Measurements from ENCODE around the gene ANO1. TPM values are rescaled to one million over a fixed set of nuclear protein-coding genes. Genes with fewer than 3 reads are reported as not detected.

Gene ANO1
- total RNA-seq, 1 donor from 2014 or later, result not detected

GRCh38 chr11:70050243-70050642 is 27.9 kb upstream of the ANO1 start:
- DNase-seq (ENCODE audit: low read depth), result no peak

GRCh38 chr11:70054004-70054403 is 24.1 kb upstream of the ANO1 start:
- no peak for DNase-seq (ENCODE audit: low read depth)

GRCh38 chr11:70055444-70055843 is 22.7 kb upstream of the ANO1 start:
- no peak for DNase-seq (ENCODE audit: low read depth)

- DNase-seq (ENCODE audit: low read depth), result no peak
Observed at GRCh38 chr11:70057080-70057479, 21.0 kb upstream of the ANO1 start.

GRCh38 chr11:70059971-70060370 is 18.1 kb upstream of the ANO1 start:
- no peak for DNase-seq (ENCODE audit: low read depth)

GRCh38 chr11:70060611-70061293 is 17.4 kb upstream of the ANO1 start:
- DNase-seq (ENCODE audit: low read depth), result no peak

- no peak for DNase-seq (ENCODE audit: low read depth)
Observed at GRCh38 chr11:70061734-70062133, 16.4 kb upstream of the ANO1 start.

- DNase-seq (ENCODE audit: low read depth), result no peak
Observed at GRCh38 chr11:70063121-70063520, 15.0 kb upstream of the ANO1 start.

GRCh38 chr11:70063555-70063954 is 14.6 kb upstream of the ANO1 start:
- no peak for DNase-seq (ENCODE audit: low read depth)

GRCh38 chr11:70064008-70064725 is 13.9 kb upstream of the ANO1 start:
- no peak for DNase-seq (ENCODE audit: low read depth)

- DNase-seq (ENCODE audit: low read depth), result no peak
Observed at GRCh38 chr11:70064726-70065317, 13.3 kb upstream of the ANO1 start.

GRCh38 chr11:70065318-70066135 is 12.6 kb upstream of the ANO1 start:
- no peak for DNase-seq (ENCODE audit: low read depth)

- no peak for DNase-seq (ENCODE audit: low read depth)
Observed at GRCh38 chr11:70066136-70066520, 12.0 kb upstream of the ANO1 start.

- DNase-seq (ENCODE audit: low read depth), result no peak
Observed at GRCh38 chr11:70066628-70067027, 11.5 kb upstream of the ANO1 start.

- no peak for DNase-seq (ENCODE audit: low read depth)
Observed at GRCh38 chr11:70067036-70067435, 11.1 kb upstream of the ANO1 start.

GRCh38 chr11:70067591-70068341 is 10.4 kb upstream of the ANO1 start:
- no peak for DNase-seq (ENCODE audit: low read depth)

GRCh38 chr11:70068345-70068744 is 9.8 kb upstream of the ANO1 start:
- DNase-seq (ENCODE audit: low read depth), result no peak

GRCh38 chr11:70068950-70069349 is 9.2 kb upstream of the ANO1 start:
- DNase-seq (ENCODE audit: low read depth), result no peak

- no peak for DNase-seq (ENCODE audit: low read depth)
Observed at GRCh38 chr11:70070706-70071105, 7.4 kb upstream of the ANO1 start.

GRCh38 chr11:70071996-70072395 is 6.1 kb upstream of the ANO1 start:
- DNase-seq (ENCODE audit: low read depth), result no peak

- DNase-seq (ENCODE audit: low read depth), result no peak
Observed at GRCh38 chr11:70072461-70072860, 5.7 kb upstream of the ANO1 start.

Data from myocyte (in vitro differentiated cells).